GM21367 (cell line): Measurements from ENCODE around the gene KCTD11.

Experiments
- ATAC-seq: cut with Tn5 transposase; IDR thresholded peaks from one replicate; pipeline ENCODE4 v1.9.1; 2021; ENCODE audit not compliant: unreplicated experiment

The KCTD11 gene

GRCh38 chr17:7374353-7374752 lies 22.4 kb downstream of the KCTD11 start:
- ATAC-seq: no peak

DNA sequence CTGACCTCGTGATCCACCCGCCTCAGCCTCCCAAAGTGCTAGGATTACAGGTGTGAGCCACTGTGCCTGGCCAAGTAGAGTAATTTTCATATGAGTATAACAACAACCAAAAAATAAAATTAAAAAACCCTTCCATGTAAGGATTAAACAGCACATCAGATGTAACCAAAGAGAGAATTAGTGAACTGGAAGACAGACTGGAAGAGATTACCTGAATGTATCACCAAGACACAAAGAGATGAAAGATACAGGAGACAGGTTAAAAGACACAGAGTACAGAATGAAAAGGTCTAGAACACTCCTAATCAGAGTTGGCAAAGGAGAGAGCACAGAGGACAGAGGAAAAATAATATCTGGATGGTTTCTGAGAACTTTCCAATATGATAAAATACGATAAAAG lies 27.2 kb downstream of the KCTD11 start:
- no peak for ATAC-seq

DNA sequence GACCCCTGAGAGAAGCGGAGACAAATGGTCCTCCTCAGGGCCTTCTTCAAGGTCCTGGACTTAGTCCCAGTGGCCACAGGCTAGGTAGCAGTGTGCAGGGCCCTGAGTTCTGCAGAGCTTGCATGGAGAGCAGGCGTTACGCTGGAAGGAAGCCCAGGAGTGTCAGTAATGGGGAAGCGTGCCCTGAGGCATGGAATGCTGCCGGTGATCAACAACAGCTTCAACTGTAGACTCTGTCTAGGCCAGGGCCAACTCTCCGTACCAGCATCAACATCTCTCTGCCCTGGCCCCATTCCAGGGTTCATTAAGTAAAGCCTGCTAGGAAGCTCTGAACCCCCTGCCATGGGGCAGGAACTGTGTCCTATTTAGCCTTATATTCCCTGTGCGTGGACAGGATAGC lies 28.4 kb downstream of the KCTD11 start:
- ATAC-seq: no peak

DNA sequence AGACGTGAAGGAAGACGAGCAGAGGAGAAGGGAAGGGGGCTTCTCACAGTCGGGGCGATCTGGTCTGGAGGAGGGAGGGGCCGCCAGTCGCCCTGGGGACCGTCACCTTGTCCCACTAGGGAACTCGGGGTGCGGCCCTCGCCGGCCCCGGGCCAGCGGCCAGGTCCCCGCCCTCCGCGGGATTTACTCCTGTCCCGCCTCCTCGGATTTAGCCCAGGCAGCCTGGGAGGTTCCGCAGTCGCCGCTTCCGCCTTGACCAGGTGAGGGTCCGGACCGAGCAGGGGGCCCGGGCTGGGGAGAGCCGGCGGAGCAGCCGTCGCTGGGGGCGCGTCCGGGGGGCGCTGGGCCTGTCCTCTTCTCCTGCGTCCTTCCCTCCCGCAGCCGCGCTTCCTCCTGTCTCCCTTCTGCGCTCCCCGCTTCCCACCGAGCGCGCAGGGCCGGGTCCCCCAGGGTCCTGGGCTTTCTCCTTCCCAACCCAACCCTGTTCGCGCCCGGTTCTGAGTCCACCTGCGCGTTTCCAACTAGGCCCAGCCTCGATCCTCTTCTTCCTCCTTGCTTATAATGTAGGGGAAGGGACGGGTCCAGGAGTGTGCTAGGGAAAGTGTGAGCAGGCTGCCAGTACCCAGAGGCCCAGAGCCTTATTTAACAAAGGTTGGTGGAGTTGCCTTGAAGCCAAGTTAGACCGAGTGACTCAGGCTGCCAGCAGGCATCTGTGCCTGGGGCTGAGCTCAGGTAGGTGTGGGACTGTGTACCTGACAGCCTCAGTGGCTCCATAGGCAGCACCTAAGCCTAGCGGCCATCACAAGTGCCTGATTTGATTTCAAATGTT lies 29.1 kb downstream of the KCTD11 start, which contains the start of gene TNK1:
TNK1 (plus strand) TSS at position 235 of the 829 bp plus-strand sequence. CDS start 1,838 bp downstream, outside the sequence.
- ATAC-seq: no peak

- ATAC-seq: no peak
Observed at GRCh38 chr17:7382901-7383300, 30.9 kb downstream of the KCTD11 start.

DNA sequence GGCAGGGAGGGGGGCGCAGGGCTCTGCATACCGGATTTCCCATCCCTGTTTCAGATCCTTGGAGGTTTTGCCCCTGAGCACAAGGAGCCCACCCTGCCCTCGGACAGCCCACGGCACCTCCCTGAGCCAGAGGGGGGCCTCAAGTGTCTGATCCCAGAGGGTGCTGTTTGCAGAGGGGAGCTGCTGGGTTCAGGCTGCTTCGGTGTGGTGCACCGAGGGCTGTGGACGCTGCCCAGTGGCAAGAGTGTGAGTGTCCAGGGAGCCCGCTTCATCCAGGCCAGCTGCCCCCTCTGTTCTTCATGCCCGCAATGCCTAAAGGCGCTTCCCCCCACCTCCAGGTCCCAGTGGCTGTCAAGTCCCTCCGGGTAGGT lies 31.4 kb downstream of the KCTD11 start:
- ATAC-seq: no peak

DNA sequence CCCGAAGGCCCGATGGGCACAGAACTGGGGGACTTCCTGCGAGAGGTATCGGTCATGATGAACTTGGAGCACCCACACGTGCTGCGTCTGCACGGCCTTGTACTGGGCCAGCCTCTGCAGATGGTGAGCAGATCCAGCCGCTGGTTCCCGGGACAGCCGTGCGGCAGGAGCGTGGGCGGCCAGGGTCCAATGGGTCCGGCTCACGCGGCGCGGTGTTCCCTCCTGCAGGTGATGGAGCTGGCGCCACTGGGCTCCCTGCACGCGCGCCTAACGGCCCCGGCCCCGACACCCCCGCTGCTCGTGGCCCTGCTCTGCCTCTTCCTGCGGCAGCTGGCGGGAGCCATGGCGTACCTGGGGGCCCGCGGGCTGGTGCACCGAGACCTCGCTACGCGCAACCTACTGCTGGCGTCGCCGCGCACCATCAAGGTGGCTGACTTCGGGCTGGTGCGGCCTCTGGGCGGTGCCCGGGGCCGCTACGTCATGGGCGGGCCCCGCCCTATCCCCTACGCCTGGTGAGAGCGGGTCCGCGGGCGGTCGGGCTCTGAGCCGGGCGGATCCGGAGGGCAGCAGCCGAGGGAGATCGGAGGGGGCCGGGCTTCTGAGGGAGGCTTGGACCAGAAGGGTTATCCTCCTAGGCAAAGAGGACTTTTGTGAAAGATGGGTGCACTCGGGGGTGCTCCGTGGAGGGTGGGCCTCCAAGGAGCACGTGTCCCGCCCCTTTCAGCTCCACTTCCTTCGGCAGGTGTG lies 32.0 kb downstream of the KCTD11 start:
- no peak for ATAC-seq

DNA sequence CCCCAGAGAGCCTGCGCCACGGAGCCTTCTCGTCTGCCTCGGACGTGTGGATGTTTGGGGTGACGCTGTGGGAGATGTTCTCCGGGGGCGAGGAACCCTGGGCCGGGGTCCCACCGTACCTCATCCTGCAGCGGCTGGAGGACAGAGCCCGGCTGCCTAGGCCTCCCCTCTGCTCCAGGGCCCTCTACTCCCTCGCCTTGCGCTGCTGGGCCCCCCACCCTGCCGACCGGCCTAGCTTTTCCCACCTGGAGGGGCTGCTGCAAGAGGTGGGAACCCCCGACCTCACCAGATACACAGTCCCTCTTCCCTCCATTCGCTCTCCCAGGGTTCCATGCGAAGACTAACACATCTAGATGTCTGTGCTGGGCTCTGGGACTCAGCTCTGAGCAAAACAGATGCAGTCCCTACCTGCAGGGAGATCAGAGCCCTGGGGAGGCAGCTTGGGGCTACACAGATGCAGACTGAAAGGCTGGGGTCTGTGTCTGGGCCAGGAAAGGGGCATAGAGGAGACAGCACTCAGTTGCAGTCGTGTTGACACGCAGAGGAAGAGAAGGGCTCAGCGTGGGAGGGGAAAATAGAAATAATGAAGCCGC lies 32.6 kb downstream of the KCTD11 start:
- no peak for ATAC-seq

DNA sequence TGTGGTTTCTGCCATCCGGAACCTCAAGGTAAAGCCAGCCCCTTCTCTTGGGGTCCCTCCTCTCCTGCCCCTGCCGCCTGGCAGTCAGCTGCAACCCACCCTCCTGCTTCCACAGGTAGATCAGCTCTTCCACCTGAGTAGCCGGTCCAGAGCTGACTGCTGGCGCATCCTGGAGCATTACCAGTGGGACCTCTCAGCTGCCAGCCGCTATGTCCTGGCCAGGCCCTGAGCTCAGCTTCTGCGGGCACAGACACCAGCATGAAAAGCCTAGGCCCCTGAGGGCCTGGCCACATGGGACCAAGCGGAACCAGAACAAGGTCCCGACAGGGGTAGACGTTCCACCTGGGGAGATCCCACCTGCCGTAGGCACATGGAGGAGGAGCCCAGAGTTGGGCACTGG lies 36.9 kb downstream of the KCTD11 start:
- no peak for ATAC-seq

- ATAC-seq: no peak
Observed at GRCh38 chr17:7389924-7390910, 38.3 kb downstream of the KCTD11 start.

DNA sequence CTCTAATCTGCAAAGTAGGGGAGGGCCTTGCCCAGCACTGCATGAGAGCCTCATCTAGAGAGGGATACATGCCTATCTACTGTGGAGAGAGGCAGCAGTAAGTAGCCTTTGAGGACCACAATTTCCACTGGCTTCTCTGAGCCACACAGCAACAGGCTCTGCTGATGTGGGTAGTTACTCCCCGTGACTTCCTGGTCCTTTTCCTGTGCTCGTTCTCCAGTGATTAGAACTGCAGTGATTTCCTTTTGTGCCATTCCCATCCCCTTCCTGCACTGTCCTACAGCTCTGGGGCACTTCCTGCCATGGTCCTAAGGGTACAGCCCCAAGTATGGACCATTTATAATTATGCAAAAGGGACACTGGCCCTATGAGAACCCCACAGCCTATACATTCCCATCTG lies 39.3 kb downstream of the KCTD11 start:
- no peak for ATAC-seq

DNA sequence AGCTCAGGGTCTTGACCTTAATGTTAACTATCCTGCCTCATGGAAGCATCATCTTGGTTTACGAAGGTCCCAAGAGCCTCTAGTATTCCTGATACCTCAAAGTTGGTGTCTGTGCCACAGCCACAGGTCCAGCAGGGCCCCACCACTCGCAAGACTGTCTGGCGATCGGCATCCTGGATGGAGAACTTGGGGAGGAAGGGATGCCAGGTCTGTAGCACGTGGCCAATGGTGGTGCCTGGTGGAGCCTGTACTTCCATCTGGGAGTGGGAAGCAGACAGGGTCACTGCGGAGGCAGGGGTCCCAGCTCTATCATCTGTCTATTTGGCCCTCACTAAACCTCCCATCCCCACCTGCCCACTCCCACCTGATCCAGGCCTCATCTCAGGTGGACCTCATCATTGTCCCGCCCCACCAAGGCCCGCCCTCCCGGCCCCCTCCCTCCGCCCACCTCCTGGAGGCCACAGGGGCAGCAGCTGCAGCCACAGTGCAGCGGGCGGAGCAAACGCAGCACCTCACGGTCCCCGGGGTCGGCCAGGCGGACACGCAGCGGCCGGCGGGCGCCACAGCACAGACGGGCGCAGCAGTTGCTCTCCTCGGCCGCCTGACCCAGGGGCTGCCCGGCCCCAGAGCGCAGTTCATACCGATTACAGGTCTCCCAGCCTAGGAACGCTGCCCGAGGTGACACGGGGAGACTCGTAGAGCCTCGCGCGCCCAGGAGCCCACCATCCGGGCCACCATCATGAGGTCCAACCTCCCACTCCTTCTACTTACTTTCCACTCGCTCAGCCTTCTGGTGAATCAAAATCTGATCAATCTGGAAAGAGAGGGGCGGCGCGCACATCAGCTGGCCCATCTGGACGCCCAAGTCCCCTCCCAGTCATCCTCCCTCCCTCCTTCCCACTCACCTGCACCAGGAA lies 41.0 kb downstream of the KCTD11 start:
- no peak for ATAC-seq

DNA sequence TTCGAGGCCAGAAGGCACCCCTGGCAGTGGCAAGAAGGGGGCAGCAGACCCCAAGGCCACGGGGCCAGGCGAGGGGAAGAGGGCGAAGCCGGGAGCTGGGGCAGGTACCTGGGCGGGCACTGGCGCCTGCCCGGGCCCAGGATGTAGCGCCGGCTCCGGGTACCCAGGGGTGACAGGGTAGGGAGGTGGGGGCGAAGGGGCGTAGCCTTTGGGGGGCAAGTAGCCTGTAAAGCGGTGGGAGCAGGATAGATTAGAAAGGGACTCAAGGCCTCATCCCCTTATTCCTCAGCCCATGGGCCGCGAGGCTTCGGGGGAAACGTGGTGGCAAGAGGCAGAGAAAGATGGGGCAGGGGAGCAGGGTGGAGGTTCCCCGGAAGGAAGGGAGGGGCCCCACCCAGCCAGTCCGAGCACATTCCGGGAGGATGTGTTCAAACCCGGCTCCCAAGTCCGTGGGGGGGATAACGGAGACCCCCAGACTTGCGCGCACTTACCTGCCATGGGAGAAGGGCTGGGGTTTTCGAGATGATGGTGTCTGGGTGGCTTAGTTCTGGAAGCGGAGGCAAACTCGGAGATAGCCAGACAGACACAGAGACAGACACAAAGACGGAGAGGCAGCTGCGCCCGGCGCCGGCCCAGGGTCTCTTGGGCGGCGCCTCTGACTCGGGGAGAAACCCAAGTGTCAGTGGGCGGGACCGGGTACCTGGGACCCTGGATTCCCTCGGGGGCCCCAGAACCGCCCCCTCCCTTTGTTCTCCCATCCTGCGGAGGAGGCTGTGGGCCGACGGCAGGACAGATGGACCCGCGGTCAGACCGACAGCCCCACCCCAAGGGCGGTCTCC lies 41.9 kb downstream of the KCTD11 start:
- peak; percentile 17 for ATAC-seq

DNA sequence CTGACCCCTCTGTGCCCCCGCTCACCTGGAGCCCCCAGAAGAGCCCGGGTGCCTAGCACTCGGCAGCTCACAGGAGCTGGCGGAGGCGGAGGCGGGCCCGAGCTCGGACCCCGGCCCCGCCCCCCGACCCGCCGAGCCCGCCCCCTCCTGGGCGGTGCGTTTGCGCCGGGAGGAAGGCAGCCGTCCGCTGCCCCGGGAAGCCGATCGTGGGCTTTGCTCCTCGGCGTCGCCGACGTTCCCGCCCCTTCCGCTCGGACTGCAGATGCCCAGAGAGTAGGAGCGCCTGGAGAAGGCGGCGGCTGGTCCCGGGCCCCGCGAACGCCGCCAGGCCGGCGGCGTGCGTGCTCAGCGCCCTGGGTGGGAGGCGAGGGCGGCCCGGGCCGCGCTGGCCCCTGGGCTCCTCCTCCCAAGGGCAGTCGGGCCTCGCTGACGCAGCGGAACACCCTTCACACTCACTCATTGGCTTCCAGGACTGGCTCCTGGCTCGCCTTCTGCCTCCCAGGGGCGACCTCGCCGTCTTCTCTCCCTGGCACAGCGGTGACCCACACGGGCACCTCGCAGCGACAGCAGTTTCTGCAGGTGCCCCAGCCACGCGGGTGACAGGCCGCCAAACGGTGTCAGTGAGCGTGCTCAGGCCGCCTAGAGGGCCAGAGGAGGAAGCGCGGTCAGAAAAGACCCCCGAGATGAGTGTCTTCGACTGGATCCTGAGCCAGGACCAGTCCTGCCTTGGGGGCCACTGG lies 42.7 kb downstream of the KCTD11 start, which contains the start of gene PLSCR3:
PLSCR3 (minus strand) TSS at position 74 of the 740 bp plus-strand sequence. CDS start 415 bp downstream, outside the sequence.
- peak; percentile 65 for ATAC-seq

DNA sequence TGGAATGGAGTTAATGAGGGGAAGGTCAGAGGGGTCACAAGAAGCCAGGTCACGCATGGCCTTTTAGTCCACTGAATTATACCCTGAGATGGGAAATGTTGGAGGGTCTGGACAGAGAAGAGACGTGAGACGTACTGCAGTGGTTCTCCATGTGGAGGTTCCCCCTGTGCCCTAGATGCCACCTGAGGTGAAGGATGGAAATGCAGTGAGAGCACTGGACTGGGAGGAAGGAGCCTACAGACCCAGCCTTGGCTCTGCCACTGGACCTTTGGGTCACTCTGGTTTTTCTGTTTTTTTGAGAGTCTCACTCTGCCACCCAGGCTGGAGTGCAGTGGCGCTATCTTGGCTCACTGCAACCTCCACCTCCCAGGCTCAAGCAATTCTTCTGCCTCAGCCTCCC lies 44.2 kb downstream of the KCTD11 start:
- ATAC-seq: no peak

DNA sequence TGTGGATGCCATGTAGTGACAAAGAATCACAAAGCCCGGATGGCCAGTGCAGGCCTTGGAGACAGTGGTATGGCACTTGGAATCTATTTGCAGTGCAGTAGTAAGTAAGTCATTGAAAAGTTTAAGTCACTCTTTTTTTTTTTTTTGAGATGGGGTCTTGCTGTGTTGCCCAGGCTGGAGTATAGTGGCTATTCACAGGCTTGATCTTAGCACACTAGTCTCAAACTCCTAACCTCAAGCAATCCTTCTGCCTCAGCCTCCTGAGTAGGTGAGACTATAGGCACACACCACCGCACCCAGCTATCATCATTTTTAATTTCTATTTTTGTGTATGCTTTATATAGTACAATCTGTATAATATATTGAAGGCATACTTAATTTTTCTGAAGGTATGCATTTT lies 46.6 kb downstream of the KCTD11 start:
- ATAC-seq: no peak

- no peak for ATAC-seq
Observed at GRCh38 chr17:7403043-7403726, 51.2 kb downstream of the KCTD11 start.

GRCh38 chr17:7403727-7403976 lies 51.7 kb downstream of the KCTD11 start:
- ATAC-seq: no peak
